K562 (cell line): ENCODE measurements around the gene HBP1. TPM values are rescaled to one million over a fixed set of nuclear protein-coding genes. Genes with fewer than 3 reads are reported as not detected.

Source experiments
- CUX1 ChIP-seq: fragments of 200-800 bp; sonication (Bioruptor generic); IDR thresholded peaks from 2 replicates; pipeline ENCODE4 v1.6.1; 2016; ENCODE audit warnings: missing genetic modification characterization, missing compliant biosample characterization
- HDGF ChIP-seq: fragments of 450-650 bp; IDR thresholded peaks from 2 replicates; pipeline ENCODE4 v1.6.1; 2016
- MCM3 ChIP-seq: fragments of 450-650 bp; IDR thresholded peaks from 2 replicates; pipeline ENCODE4 v1.6.1; 2016
- MTA1 ChIP-seq: fragments of 450-650 bp; IDR thresholded peaks from 2 replicates; pipeline ENCODE4 v1.6.1; 2017; ENCODE audit warnings: borderline replicate concordance
- NFATC3 ChIP-seq: fragments of 450-650 bp; IDR thresholded peaks from 2 replicates; pipeline ENCODE4 v1.6.1; 2017; ENCODE audit warnings: mild to moderate bottlenecking
- RBBP5 ChIP-seq: fragments of 200-600 bp; sonication (generic); IDR thresholded peaks from 2 replicates; pipeline ENCODE4 v1.6.1; 2012; ENCODE audit warnings: borderline replicate concordance, mild to moderate bottlenecking, low read length, control low read depth, inconsistent platforms; ENCODE audit not compliant: insufficient read depth, poor library complexity, severe bottlenecking
- SMARCA4 ChIP-seq: fragments of 450-650 bp; IDR thresholded peaks from 2 replicates; pipeline ENCODE4 v1.6.1; 2016
- ZBTB40 ChIP-seq, 2 experiments: fragments of 450-650 bp in 1 of 2; sonication (generic) in 1 of 2; formaldehyde crosslinking in 1 of 2; IDR thresholded peaks; 2 replicates each; pipeline versions ENCODE4 v1.7.1 to v1.9.0; 2016 to 2022; ENCODE audit warnings: inconsistent platforms in 1 of 2, mild to moderate bottlenecking in 1 of 2, missing genetic modification reagents in 1 of 2
- ZC3H4 ChIP-seq: sonication (generic); formaldehyde crosslinking; IDR thresholded peaks from 2 replicates; pipeline ENCODE4 v1.9.0; 2021; ENCODE audit warnings: missing genetic modification reagents, borderline replicate concordance
- ZKSCAN3 ChIP-seq: fragments of 250-450 bp; sonication (Bioruptor Pico); IDR thresholded peaks from 2 replicates; pipeline ENCODE4 v1.4.0; 2020
- ZNF445 ChIP-seq: fragments of 250-450 bp; sonication (Bioruptor Pico); IDR thresholded peaks from 2 replicates; pipeline ENCODE4 v1.4.0; 2020; ENCODE audit warnings: low read depth, mild to moderate bottlenecking, moderate library complexity
- polyA plus RNA-seq, 8 experiments: library from polyadenylated mRNA; depleted of rRNA in 4 of 8; stranded (reverse) in 5 of 8; unstranded in 3 of 8; fragments of >200 nt; fragmentation: Nextera tagmentation in 2 of 8; fragmentation: Illumina TruSeq in 1 of 8; extraction: Ambion mirVana in 2 of 8; extraction: Trizol in 1 of 8; gene quantifications; 2 replicates each; pipeline versions ENCODE4 v1.2.1 to v1.2.3, GENCODE V29; 2011 to 2014; ENCODE audit warnings: inconsistent platforms in 1 of 8, missing spikeins in 1 of 8
- total RNA-seq, 7 experiments: library from RNA; depleted of rRNA in 6 of 7; stranded (reverse); fragments of >200 nt in 6 of 7; fragmentation: Illumina TruSeq in 2 of 7; extraction: Trizol in 2 of 7; gene quantifications; 2 replicates each; pipeline versions ENCODE4 v1.2.1 to v1.2.3, GENCODE V29; 2011 to 2021; ENCODE audit warnings: low replicate concordance in 1 of 7
- TF ChIP-seq, protein P1 (sequence below), 2 experiments: fragments of 250-450 bp in 1 of 2; fragments of 450-650 bp in 1 of 2; sonication (Bioruptor Pico) in 1 of 2; IDR thresholded peaks; 2 replicates each; pipeline versions ENCODE4 v1.6.1 to v1.8.0; 2016 to 2021; ENCODE audit warnings: mild to moderate bottlenecking in 2 of 2, moderate library complexity in 2 of 2, missing compliant biosample characterization in 1 of 2, missing genetic modification characterization in 1 of 2

The HBP1 gene
- total and polyA plus RNA-seq, 9 of the 15 experiments (the other 6 are each of a cell fraction or from before 2014, with no cell fraction given) = 18.7 to 59.9 (median 27.0) TPM

- TF ChIP-seq, protein P1, sequence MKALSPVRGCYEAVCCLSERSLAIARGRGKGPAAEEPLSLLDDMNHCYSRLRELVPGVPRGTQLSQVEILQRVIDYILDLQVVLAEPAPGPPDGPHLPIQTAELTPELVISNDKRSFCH (CRISPR knock-in tag; IDR thresholded peaks at IDR 0.05) = no peak
- TF ChIP-seq, protein P1 (tag; IDR thresholded peaks at IDR 0.05) = no peak
- TF ChIP-seq ZBTB40 (IDR thresholded peaks at IDR 0.05) (0 out of 2 replicates have a peak, but pooled peaks have one; percentile 27), ZBTB40 (CRISPR knock-in tag; IDR thresholded peaks at IDR 0.05) (no peak), ZC3H4 (CRISPR knock-in tag) (no peak), MCM3 (no peak), ZNF445 (CRISPR knock-in tag) (0 out of 2 replicates have a peak, but pooled peaks have one; percentile 71), HDGF (no peak), ZKSCAN3 (no peak), MTA1 (0 out of 2 replicates have a peak, but pooled peaks have one; percentile 68), SMARCA4 (peak; percentile 77), RBBP5 (peak; percentile 27), CUX1 (CRISPR knock-in tag) (peak; percentile 79; the same call in 1 of the 2 replicates), NFATC3 (peak; percentile 89)
Observed at GRCh38 chr7:107167483-107168232, 1.1 kb upstream of the HBP1 start (continued).
